Stimulated activated CD8-positive, alpha-beta memory T cell treated with anti-CD3 and anti-CD28 coated beads, Interleukin-15, amount 100 ng/mL, for 24 hours (primary cell): ENCODE measurements around the gene NRAS.

Source experiments
- DNase-seq: peaks from one replicate; pipeline ENCODE4 v3.0.0-alpha.2; 2020; ENCODE audit warnings: low read depth

NRAS gene

GRCh38 chr1:114725230-114725629, 8.7 kb upstream of the NRAS start:
- no peak for DNase-seq

GRCh38 chr1:114723915-114724314, 7.3 kb upstream of the NRAS start:
- no peak for DNase-seq

GRCh38 chr1:114723457-114723856, 6.9 kb upstream of the NRAS start:
- no peak for DNase-seq

GRCh38 chr1:114720492-114720891, 3.9 kb upstream of the NRAS start:
- no peak for DNase-seq

- DNase-seq, result no peak
Observed at GRCh38 chr1:114719424-114719787, 2.8 kb upstream of the NRAS start.

GRCh38 chr1:114718661-114719423, 2.3 kb upstream of the NRAS start:
- no peak for DNase-seq

- DNase-seq, result no peak
Observed at GRCh38 chr1:114715952-114716303, 643 bp downstream of the NRAS start.

- DNase-seq, result no peak
Observed at GRCh38 chr1:114712977-114713376, 3.6 kb downstream of the NRAS start.

GRCh38 chr1:114710360-114710759, 6.2 kb downstream of the NRAS start:
- no peak for DNase-seq

GRCh38 chr1:114707604-114708003, 9.0 kb downstream of the NRAS start:
- DNase-seq, result no peak

GRCh38 chr1:114703242-114703641, 13.3 kb downstream of the NRAS start:
- DNase-seq, result no peak

GRCh38 chr1:114702737-114703136, 13.8 kb downstream of the NRAS start:
- DNase-seq, result no peak

GRCh38 chr1:114701931-114702330, 14.6 kb downstream of the NRAS start:
- DNase-seq, result no peak

- DNase-seq, result no peak
Observed at GRCh38 chr1:114700036-114700600, 16.5 kb downstream of the NRAS start.

GRCh38 chr1:114696810-114697209, 19.8 kb downstream of the NRAS start:
- DNase-seq, result no peak

GRCh38 chr1:114695430-114696058, 21.0 kb downstream of the NRAS start, which contains the start of gene AMPD1:
AMPD1 (minus strand) TSS chr1:114695546; CDS start chr1:114695471, 75 bp downstream.
- no peak for DNase-seq

- no peak for DNase-seq
Observed at GRCh38 chr1:114694540-114695310, 21.8 kb downstream of the NRAS start.

GRCh38 chr1:114692947-114693346, 23.6 kb downstream of the NRAS start:
- no peak for DNase-seq

GRCh38 chr1:114691061-114691460, 25.5 kb downstream of the NRAS start:
- DNase-seq, result no peak

GRCh38 chr1:114690148-114690547, 26.4 kb downstream of the NRAS start:
- no peak for DNase-seq

GRCh38 chr1:114688526-114688925, 28.0 kb downstream of the NRAS start:
- no peak for DNase-seq

- DNase-seq, result no peak
Observed at GRCh38 chr1:114685851-114686250, 30.7 kb downstream of the NRAS start.

GRCh38 chr1:114677691-114678090, 38.9 kb downstream of the NRAS start:
- no peak for DNase-seq
